Loucy (cell line): ENCODE data around the gene SYT1.

Source experiments
- EZH2phosphoT487 ChIP-seq: fragments of 200-600 bp; IDR thresholded peaks from 2 replicates; pipeline ENCODE4 v1.6.1; 2018; ENCODE audit warnings: antibody characterized with exemption, mild to moderate bottlenecking, moderate library complexity, borderline replicate concordance
- TF ChIP-seq, protein P1 (sequence below): fragments of 200-600 bp; sonication (generic); conservative IDR thresholded peaks from 2 replicates; pipeline ENCODE4 v1.5.1; 2014; ENCODE audit warnings: mild to moderate bottlenecking, antibody characterized with exemption, low read length

DNA sequence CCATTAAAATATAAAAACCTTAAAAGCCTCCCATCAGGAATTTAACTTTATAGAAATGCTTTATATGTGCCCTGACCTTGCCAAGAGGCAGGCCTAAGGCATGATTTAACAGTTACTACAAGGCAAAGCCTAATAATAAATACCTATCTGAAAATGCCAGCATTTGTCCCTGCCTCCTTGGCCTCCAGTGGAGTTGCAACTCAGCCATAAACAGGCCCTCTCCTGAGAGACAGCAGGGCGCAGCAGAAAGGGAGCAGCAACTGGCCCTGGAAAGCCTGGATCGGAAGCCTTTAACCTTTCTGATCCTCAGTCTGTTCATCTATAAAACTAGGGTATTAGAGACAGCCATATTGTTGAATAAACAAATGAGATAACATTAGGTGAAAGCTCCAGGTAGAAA, 501.8 kb downstream of the SYT1 start:
- TF ChIP-seq, protein P1, sequence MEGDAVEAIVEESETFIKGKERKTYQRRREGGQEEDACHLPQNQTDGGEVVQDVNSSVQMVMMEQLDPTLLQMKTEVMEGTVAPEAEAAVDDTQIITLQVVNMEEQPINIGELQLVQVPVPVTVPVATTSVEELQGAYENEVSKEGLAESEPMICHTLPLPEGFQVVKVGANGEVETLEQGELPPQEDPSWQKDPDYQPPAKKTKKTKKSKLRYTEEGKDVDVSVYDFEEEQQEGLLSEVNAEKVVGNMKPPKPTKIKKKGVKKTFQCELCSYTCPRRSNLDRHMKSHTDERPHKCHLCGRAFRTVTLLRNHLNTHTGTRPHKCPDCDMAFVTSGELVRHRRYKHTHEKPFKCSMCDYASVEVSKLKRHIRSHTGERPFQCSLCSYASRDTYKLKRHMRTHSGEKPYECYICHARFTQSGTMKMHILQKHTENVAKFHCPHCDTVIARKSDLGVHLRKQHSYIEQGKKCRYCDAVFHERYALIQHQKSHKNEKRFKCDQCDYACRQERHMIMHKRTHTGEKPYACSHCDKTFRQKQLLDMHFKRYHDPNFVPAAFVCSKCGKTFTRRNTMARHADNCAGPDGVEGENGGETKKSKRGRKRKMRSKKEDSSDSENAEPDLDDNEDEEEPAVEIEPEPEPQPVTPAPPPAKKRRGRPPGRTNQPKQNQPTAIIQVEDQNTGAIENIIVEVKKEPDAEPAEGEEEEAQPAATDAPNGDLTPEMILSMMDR = no peak
- TF ChIP-seq EZH2phosphoT487 = no peak
